ENCODE data around the gene DPYD. TPM values are rescaled to one million over a fixed set of nuclear protein-coding genes. Genes with fewer than 3 reads are reported as not detected.

The DPYD gene
- total and polyA plus RNA-seq, 10 of the 15 experiments (the other 5 are each of a cell fraction or from before 2014, with no cell fraction given): 5.7 to 23.8 (median 10.2) TPM

DNA sequence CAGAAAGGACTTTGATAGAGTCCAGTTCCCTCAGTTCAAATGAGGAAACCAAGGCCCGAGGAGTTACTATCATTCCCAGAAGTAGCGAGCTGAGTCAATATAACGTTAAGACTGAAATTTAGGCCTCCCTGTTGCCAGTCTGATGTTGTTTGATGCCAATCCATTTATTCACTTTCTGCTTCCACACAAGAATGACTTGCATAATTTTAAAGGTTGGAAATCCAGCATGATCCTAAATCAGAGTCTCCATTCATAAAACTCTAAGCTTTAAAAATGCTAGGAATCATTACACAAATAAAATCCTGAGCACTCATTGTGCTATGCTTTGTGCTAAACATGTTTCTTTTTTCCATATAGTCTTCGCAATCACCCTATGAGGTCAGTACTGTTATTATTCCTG lies 784.9 kb downstream of the DPYD start:
- Histone ChIP-seq H3K4me1 (ENCODE audit: control insufficient read depth, insufficient read depth, low read length) (peaks cover 2% of the 10 kb centered on the region; the same call in 1 of the 2 replicates), H3K4me2 (ENCODE audit: control insufficient read depth, insufficient read depth) (no peak overlapping the region), H3K36me3 (ENCODE audit: control insufficient read depth in 2 of 2, insufficient read depth in 2 of 2, low read length in 1 of 2) (no peaks in the 10 kb centered on the region), H4K20me1 (ENCODE audit: control insufficient read depth, insufficient read depth) (no peaks in the 10 kb centered on the region), H2AFZ (ENCODE audit: control insufficient read depth, low read depth, low read length) (no peak overlapping the region), H3K4me3 (no peak overlapping the region), H3K27ac (ENCODE audit: control insufficient read depth, insufficient read depth) (no peak overlapping the region), H3K79me2 (ENCODE audit: control insufficient read depth, insufficient read depth, low read length) (no peaks in the 10 kb centered on the region), H3K9ac (ENCODE audit: control insufficient read depth, insufficient read depth, low read length) (no peak overlapping the region), H3K27me3 (replicated peaks in 1 of 2; ENCODE audit: control insufficient read depth in 2 of 2, insufficient read depth in 2 of 2, low read length in 1 of 2) (no peaks in the 10 kb centered on the region), H3K9me3 (replicated peaks; ENCODE audit: control insufficient read depth, insufficient read depth, low read length) (no peaks in the 10 kb centered on the region)
- ChIA-PET POLR2A (no interaction called here), SMC1A (ENCODE audit: uncharacterized antibody, unreplicated experiment) (interaction anchor here (0.6 to 1.3 kb wide), 4 partner anchors 12 to 912 kb away, joined by 3 to 5 read pairs (median 3); no protein-coding TSS in a partner anchor), RAD21 (ENCODE audit: unreplicated experiment) (interaction anchor here (2.2 kb wide), 1 partner anchor 108 kb away, joined by 5 read pairs; no protein-coding TSS in a partner anchor), CTCF (interaction anchor here (1.0 to 3.1 kb wide), 5 partner anchors 14 to 389 kb away, joined by 3 to 8 read pairs (median 4); no protein-coding TSS in a partner anchor)
- no peak for FAIRE-seq
- intact Hi-C loops (cut with micrococcal nuclease; ENCODE audit: unreplicated experiment): loop anchor here (10.0 kb wide), 1 partner anchor 389 kb away; no protein-coding TSS in a partner anchor
- in situ Hi-C loops (cut with MboI): no loop called here
- TF ChIP-seq SMARCA5 (IDR thresholded peaks at IDR 0.05): no peak
- TF ChIP-seq TARDBP (IDR thresholded peaks at IDR 0.05; ENCODE audit: borderline replicate concordance): no peak
- TF ChIP-seq MTA2 (IDR thresholded peaks at IDR 0.05; ENCODE audit: low read depth): no peak
- TF ChIP-seq, protein P1, sequence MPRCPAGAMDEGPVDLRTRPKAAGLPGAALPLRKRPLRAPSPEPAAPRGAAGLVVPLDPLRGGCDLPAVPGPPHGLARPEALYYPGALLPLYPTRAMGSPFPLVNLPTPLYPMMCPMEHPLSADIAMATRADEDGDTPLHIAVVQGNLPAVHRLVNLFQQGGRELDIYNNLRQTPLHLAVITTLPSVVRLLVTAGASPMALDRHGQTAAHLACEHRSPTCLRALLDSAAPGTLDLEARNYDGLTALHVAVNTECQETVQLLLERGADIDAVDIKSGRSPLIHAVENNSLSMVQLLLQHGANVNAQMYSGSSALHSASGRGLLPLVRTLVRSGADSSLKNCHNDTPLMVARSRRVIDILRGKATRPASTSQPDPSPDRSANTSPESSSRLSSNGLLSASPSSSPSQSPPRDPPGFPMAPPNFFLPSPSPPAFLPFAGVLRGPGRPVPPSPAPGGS (IDR thresholded peaks at IDR 0.05; ENCODE audit: borderline replicate concordance, insufficient read depth, low read depth, low read length, poor library complexity, severe bottlenecking): no peak
- TF ChIP-seq, protein P2, sequence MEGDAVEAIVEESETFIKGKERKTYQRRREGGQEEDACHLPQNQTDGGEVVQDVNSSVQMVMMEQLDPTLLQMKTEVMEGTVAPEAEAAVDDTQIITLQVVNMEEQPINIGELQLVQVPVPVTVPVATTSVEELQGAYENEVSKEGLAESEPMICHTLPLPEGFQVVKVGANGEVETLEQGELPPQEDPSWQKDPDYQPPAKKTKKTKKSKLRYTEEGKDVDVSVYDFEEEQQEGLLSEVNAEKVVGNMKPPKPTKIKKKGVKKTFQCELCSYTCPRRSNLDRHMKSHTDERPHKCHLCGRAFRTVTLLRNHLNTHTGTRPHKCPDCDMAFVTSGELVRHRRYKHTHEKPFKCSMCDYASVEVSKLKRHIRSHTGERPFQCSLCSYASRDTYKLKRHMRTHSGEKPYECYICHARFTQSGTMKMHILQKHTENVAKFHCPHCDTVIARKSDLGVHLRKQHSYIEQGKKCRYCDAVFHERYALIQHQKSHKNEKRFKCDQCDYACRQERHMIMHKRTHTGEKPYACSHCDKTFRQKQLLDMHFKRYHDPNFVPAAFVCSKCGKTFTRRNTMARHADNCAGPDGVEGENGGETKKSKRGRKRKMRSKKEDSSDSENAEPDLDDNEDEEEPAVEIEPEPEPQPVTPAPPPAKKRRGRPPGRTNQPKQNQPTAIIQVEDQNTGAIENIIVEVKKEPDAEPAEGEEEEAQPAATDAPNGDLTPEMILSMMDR (IDR thresholded peaks at IDR 0.05 in 2 of 3, conservative IDR thresholded peaks at IDR 0.05 in 1 of 3; ENCODE audit: control insufficient read depth in 2 of 3, extremely low read depth in 1 of 3, insufficient read depth in 1 of 3, low read depth in 3 of 3, low read length in 3 of 3): no peak
- no peak for TF ChIP-seq TCF12 (IDR thresholded peaks at IDR 0.05; ENCODE audit: low read depth, low read length)
- TF ChIP-seq FOXM1 (IDR thresholded peaks at IDR 0.05; ENCODE audit: low read depth, low read length): no peak
- BruUV-seq (replicated peaks): no TSS peak
- ATAC-seq: no peak
- WGBS (ENCODE audit: insufficient coverage, insufficient replicate concordance, low lambda C conversion rate, missing lambda C conversion rate): 39% methylated on average over 4 of the region's 4 CpGs
- no peak for DNase-seq (ENCODE audit: low read depth, low spot score)

Data from GM12878 (cell line).